ENCODE measurements around the gene LMO7.

The LMO7 gene

GRCh38 chr13:75647126-75647784 is 11.1 kb downstream of the LMO7 start:
- in situ Hi-C loops (cut with MboI; ENCODE audit: low sequenced_read_pairs): no loop called here

GRCh38 chr13:75648446-75648845 is 12.3 kb downstream of the LMO7 start:
- in situ Hi-C loops (cut with MboI; ENCODE audit: low sequenced_read_pairs): no loop called here

- in situ Hi-C loops (cut with MboI; ENCODE audit: low sequenced_read_pairs): no loop called here
Measured at GRCh38 chr13:75651013-75651412, 14.9 kb downstream of the LMO7 start.

GRCh38 chr13:75652726-75653125 is 16.6 kb downstream of the LMO7 start:
- in situ Hi-C loops (cut with MboI; ENCODE audit: low sequenced_read_pairs): no loop called here

GRCh38 chr13:75656425-75656989 is 20.4 kb downstream of the LMO7 start:
- in situ Hi-C loops (cut with MboI; ENCODE audit: low sequenced_read_pairs): no loop called here

- in situ Hi-C loops (cut with MboI; ENCODE audit: low sequenced_read_pairs): no loop called here
Measured at GRCh38 chr13:75657111-75657510, 21.0 kb downstream of the LMO7 start.

- in situ Hi-C loops (cut with MboI; ENCODE audit: low sequenced_read_pairs): no loop called here
Measured at GRCh38 chr13:75660694-75661093, 24.6 kb downstream of the LMO7 start.

- in situ Hi-C loops (cut with MboI; ENCODE audit: low sequenced_read_pairs): no loop called here
Measured at GRCh38 chr13:75661443-75661842, 25.3 kb downstream of the LMO7 start.

- in situ Hi-C loops (cut with MboI; ENCODE audit: low sequenced_read_pairs): no loop called here
Measured at GRCh38 chr13:75666646-75667351, 30.7 kb downstream of the LMO7 start.

- in situ Hi-C loops (cut with MboI; ENCODE audit: low sequenced_read_pairs): no loop called here
Measured at GRCh38 chr13:75669706-75670105, 33.6 kb downstream of the LMO7 start.

GRCh38 chr13:75670496-75670895 is 34.4 kb downstream of the LMO7 start:
- in situ Hi-C loops (cut with MboI; ENCODE audit: low sequenced_read_pairs): no loop called here

- in situ Hi-C loops (cut with MboI; ENCODE audit: low sequenced_read_pairs): loop anchor here (25.0 kb wide), 1 partner anchor 1237 kb away; no protein-coding TSS in a partner anchor
Measured at GRCh38 chr13:75675421-75675820, 39.3 kb downstream of the LMO7 start.

- in situ Hi-C loops (cut with MboI; ENCODE audit: low sequenced_read_pairs): loop anchor here (25.0 kb wide), 1 partner anchor 1233 kb away; no protein-coding TSS in a partner anchor
Measured at GRCh38 chr13:75679459-75679858, 43.3 kb downstream of the LMO7 start.

- in situ Hi-C loops (cut with MboI; ENCODE audit: low sequenced_read_pairs): loop anchor here (10.0 to 25.0 kb wide), 2 partner anchors 795 to 1232 kb away; no protein-coding TSS in a partner anchor
Measured at GRCh38 chr13:75680251-75680650, 44.1 kb downstream of the LMO7 start.

GRCh38 chr13:75682326-75682725 is 46.2 kb downstream of the LMO7 start:
- in situ Hi-C loops (cut with MboI; ENCODE audit: low sequenced_read_pairs): loop anchor here (10.0 to 25.0 kb wide), 2 partner anchors 792 to 1230 kb away; no protein-coding TSS in a partner anchor

- in situ Hi-C loops (cut with MboI; ENCODE audit: low sequenced_read_pairs): loop anchor here (10.0 to 25.0 kb wide), 2 partner anchors 790 to 1227 kb away; no protein-coding TSS in a partner anchor
Measured at GRCh38 chr13:75685239-75685697, 49.1 kb downstream of the LMO7 start.

GRCh38 chr13:75687150-75687763 is 51.1 kb downstream of the LMO7 start:
- in situ Hi-C loops (cut with MboI; ENCODE audit: low sequenced_read_pairs): loop anchor here (10.0 to 25.0 kb wide), 2 partner anchors 788 to 1225 kb away; no protein-coding TSS in a partner anchor

GRCh38 chr13:75689686-75690085 is 53.6 kb downstream of the LMO7 start:
- in situ Hi-C loops (cut with MboI; ENCODE audit: low sequenced_read_pairs): loop anchor here (10.0 to 25.0 kb wide), 2 partner anchors 785 to 1223 kb away; no protein-coding TSS in a partner anchor

- in situ Hi-C loops (cut with MboI; ENCODE audit: low sequenced_read_pairs): loop anchor here (25.0 kb wide), 1 partner anchor 1222 kb away; no protein-coding TSS in a partner anchor
Measured at GRCh38 chr13:75690607-75691006, 54.5 kb downstream of the LMO7 start.

- in situ Hi-C loops (cut with MboI; ENCODE audit: low sequenced_read_pairs): loop anchor here (25.0 kb wide), 1 partner anchor 1221 kb away; no protein-coding TSS in a partner anchor
Measured at GRCh38 chr13:75691183-75691582, 55.1 kb downstream of the LMO7 start.

GRCh38 chr13:75693227-75693626 is 57.1 kb downstream of the LMO7 start:
- in situ Hi-C loops (cut with MboI; ENCODE audit: low sequenced_read_pairs): loop anchor here (25.0 kb wide), 1 partner anchor 1219 kb away; no protein-coding TSS in a partner anchor

Measured in HL-60/S4 treated with retinoic acid at 250 ng/mL for 4 days and 3 days (cell line).